A549 (cell line): ENCODE results near the gene MEGF6. TPM values are rescaled to one million over a fixed set of nuclear protein-coding genes. Genes with fewer than 3 reads are reported as not detected.

ENCODE experiments used
- ATAC-seq, 2 experiments: fragments of 200-7000 bp in 1 of 2; fragments of >200 bp in 1 of 2; cut with Nextera tagmentation in 1 of 2; cut with Tn5 transposase in 1 of 2; 3 replicates each; pipeline versions ENCODE4 v1.8.0 to v1.9.1; 2018 to 2020; ENCODE audit warnings: mild to moderate bottlenecking in 1 of 2, moderate library complexity in 1 of 2
- CTCF ChIA-PET: fragments of 300-600 bp; sonication (Branson Sonifier 250); formaldehyde crosslinking; extraction: SDS; loops from one replicate; lab custom pipeline; 2021; ENCODE audit warnings: antibody characterized with exemption, inconsistent platforms; lab: Yijun Ruan, JAX
- POLR2A ChIA-PET: fragments of 350-600 bp; formaldehyde crosslinking; extraction: SDS; loops from one replicate; lab custom pipeline; 2021; ENCODE audit warnings: antibody characterized with exemption, inconsistent platforms; lab: Yijun Ruan, JAX
- DNase-seq, 2 experiments: peaks; one replicate each; pipeline versions ENCODE4 v3.0.0 to v3.0.0-alpha.2; 2011 to 2016; ENCODE audit warnings: low read depth in 1 of 2, low spot score in 1 of 2
- FAIRE-seq: peaks from 2 replicates; lab custom pipeline; 2011; peaks lifted over from hg19 to GRCh38; lab: Jason Lieb, UNC
- H3K27ac ChIP-seq, 2 experiments: fragments of >200 bp; sonication (Bioruptor Twin); formaldehyde crosslinking; 3 replicates each; pipeline ENCODE4 v1.5.1; 2016 to 2017
- H3K4me1 ChIP-seq: fragments of >200 bp; sonication (Bioruptor Twin); formaldehyde crosslinking; 3 replicates; pipeline ENCODE4 v1.6.1; 2016
- H3K4me2 ChIP-seq: fragments of >200 bp; sonication (Bioruptor Twin); formaldehyde crosslinking; 3 replicates; pipeline ENCODE4 v1.6.1; 2016
- H3K4me3 ChIP-seq: fragments of >200 bp; sonication (Bioruptor Twin); formaldehyde crosslinking; 3 replicates; pipeline ENCODE4 v1.5.1; 2016
- H3K9me3 ChIP-seq: fragments of >200 bp; sonication (Bioruptor Twin); formaldehyde crosslinking; 3 replicates; pipeline ENCODE4 v1.6.1; 2016
- CBX8 ChIP-seq: fragments of 200-600 bp; sonication (generic); IDR thresholded peaks from 2 replicates; pipeline ENCODE4 v1.6.1; 2016
- ELK1 ChIP-seq: fragments of 150-350 bp; IDR thresholded peaks from 2 replicates; pipeline ENCODE4 v1.6.1; 2014; ENCODE audit warnings: low read depth, mild to moderate bottlenecking, low read length
- ESRRA ChIP-seq: fragments of 150-350 bp; IDR thresholded peaks from 2 replicates; pipeline ENCODE4 v1.6.1; 2014; ENCODE audit warnings: mild to moderate bottlenecking, low read length, borderline replicate concordance
- FOXS1 ChIP-seq: fragments of 250-450 bp; sonication (Bioruptor Pico); IDR thresholded peaks from 2 replicates; pipeline ENCODE4 v1.5.0; 2020; ENCODE audit warnings: mild to moderate bottlenecking, moderate library complexity
- HEYL ChIP-seq: fragments of 250-450 bp; sonication (Bioruptor Pico); IDR thresholded peaks from 2 replicates; pipeline ENCODE4 v1.8.0; 2021; ENCODE audit warnings: mild to moderate bottlenecking, moderate library complexity
- HMGXB4 ChIP-seq: fragments of 250-450 bp; sonication (Bioruptor Pico); IDR thresholded peaks from 2 replicates; pipeline ENCODE4 v1.5.0; 2021; ENCODE audit warnings: mild to moderate bottlenecking, moderate library complexity, borderline replicate concordance
- HOXA7 ChIP-seq: fragments of 250-450 bp; sonication (Bioruptor Pico); IDR thresholded peaks from 2 replicates; pipeline ENCODE4 v1.5.0; 2020; ENCODE audit warnings: mild to moderate bottlenecking, moderate library complexity
- HOXB13 ChIP-seq: fragments of 250-450 bp; sonication (Bioruptor Pico); IDR thresholded peaks from 2 replicates; pipeline ENCODE4 v1.5.0; 2020; ENCODE audit warnings: low read depth, mild to moderate bottlenecking, moderate library complexity
- HOXB5 ChIP-seq: fragments of 250-450 bp; sonication (Bioruptor Pico); IDR thresholded peaks from 2 replicates; pipeline ENCODE4 v1.5.0; 2020; ENCODE audit warnings: mild to moderate bottlenecking, moderate library complexity
- MAX ChIP-seq: IDR thresholded peaks from 2 replicates; pipeline ENCODE4 v1.6.1; 2012
- NFE2L2 ChIP-seq: fragments of 150-350 bp; conservative IDR thresholded peaks from 2 replicates; pipeline ENCODE4 v1.6.1; 2014; ENCODE audit warnings: low read length
- PHF8 ChIP-seq: fragments of 200-600 bp; sonication (generic); IDR thresholded peaks from 2 replicates; pipeline ENCODE4 v1.6.1; 2016; ENCODE audit warnings: low read depth, mild to moderate bottlenecking, antibody characterized with exemption, moderate library complexity, borderline replicate concordance
- POLR2AphosphoS2 ChIP-seq: conservative IDR thresholded peaks from 2 replicates; pipeline ENCODE4 v1.6.1; 2012; ENCODE audit warnings: low read length, improper control_type of control experiment, inconsistent platforms
- SREBF2 ChIP-seq: fragments of 450-650 bp; IDR thresholded peaks from 2 replicates; pipeline ENCODE4 v1.6.1; 2014; ENCODE audit warnings: mild to moderate bottlenecking, moderate library complexity
- TP53 ChIP-seq: fragments of 250-450 bp; sonication (Bioruptor Pico); IDR thresholded peaks from 2 replicates; pipeline ENCODE4 v1.5.0; 2021; ENCODE audit warnings: mild to moderate bottlenecking, moderate library complexity
- ZNF302 ChIP-seq: fragments of 250-450 bp; sonication (Bioruptor Pico); IDR thresholded peaks from 2 replicates; pipeline ENCODE4 v1.9.0; 2021; ENCODE audit warnings: inconsistent platforms, mild to moderate bottlenecking, moderate library complexity
- ZSCAN20 ChIP-seq: fragments of 250-450 bp; sonication (Bioruptor Pico); IDR thresholded peaks from 2 replicates; pipeline ENCODE4 v1.8.0; 2022; ENCODE audit warnings: mild to moderate bottlenecking, moderate library complexity
- WGBS: methylation state at CpG from one replicate; pipeline ENCODE4 v1.1.6; 2017; ENCODE audit errors: missing lambda C conversion rate; 5-methylcytosine and 5-hydroxymethylcytosine counted together
- polyA plus RNA-seq, 4 experiments: library from polyadenylated mRNA; depleted of rRNA in 3 of 4; stranded (reverse); fragments of >200 nt; fragmentation: RNase III in 1 of 4; extraction: RNeasy Plus Mini Kit Qiagen cat#74134 plus additional on column Dnase treatment in 1 of 4; gene quantifications; 2 replicates in 3 of 4; 3 replicates in 1 of 4; pipeline ENCODE4 v1.2.3, GENCODE V29; 2011 to 2017

Gene MEGF6
- polyA plus RNA-seq, 2 of the 4 experiments (the other 2 are of a cell fraction), result 0.66 to 13.7 TPM

- WGBS, result 86% methylated on average over 8 of the region's 19 CpGs
- H3K9me3 ChIP-seq, result no peaks in the 10 kb centered on the region
Observed at GRCh38 chr1:3522564-3523265, 88.6 kb downstream of the MEGF6 start.

GRCh38 chr1:3522112-3522511 is 89.2 kb downstream of the MEGF6 start:
- no peaks in the 10 kb centered on the region for H3K4me1 ChIP-seq
- no peak for TF ChIP-seq SREBF2
- TF ChIP-seq ESRRA, result no peak
- TF ChIP-seq MAX, result no peak
- TF ChIP-seq HOXB13 (CRISPR knock-in tag), result no peak
- TF ChIP-seq HOXB5 (CRISPR knock-in tag), result no peak
- no peak for TF ChIP-seq HOXA7
- POLR2A ChIA-PET, result no interaction called here
- DNase-seq (no peak), FAIRE-seq (no peak), ATAC-seq (no peak)
- CTCF ChIA-PET, result no interaction called here
- no peak overlapping the region for H3K4me2 ChIP-seq
- no peak overlapping the region for H3K4me3 ChIP-seq
- H3K27ac ChIP-seq, result no peak overlapping the region
- WGBS, result 95% methylated on average over 4 of the region's 13 CpGs
- no peaks in the 10 kb centered on the region for H3K9me3 ChIP-seq

More at GRCh38 chr1:3522564-3523265, 88.6 kb downstream of the MEGF6 start:
- no peak overlapping the region for H3K4me3 ChIP-seq
- TF ChIP-seq ZSCAN20 (no peak), CBX8 (no peak), POLR2AphosphoS2 (no peak), HEYL (CRISPR knock-in tag) (no peak), FOXS1 (CRISPR knock-in tag) (no peak), ZNF302 (CRISPR knock-in tag) (no peak), PHF8 (no peak), HOXA7 (no peak)
- no peak for FAIRE-seq
- no peak for DNase-seq
- H3K4me2 ChIP-seq, result no peak overlapping the region
- no peak for ATAC-seq
- CTCF ChIA-PET, result interaction anchor here (1.1 kb wide), 1 partner anchor 43 kb away, joined by 3 read pairs; no protein-coding TSS in a partner anchor
- H3K4me1 ChIP-seq, result no peaks in the 10 kb centered on the region
- no peak overlapping the region for H3K27ac ChIP-seq
- POLR2A ChIA-PET, result no interaction called here

- H3K4me1 ChIP-seq, result no peaks in the 10 kb centered on the region
- 91% methylated on average over 7 of the region's 16 CpGs for WGBS
- FAIRE-seq (no peak), ATAC-seq (no peak), DNase-seq (no peak)
- no peak overlapping the region for H3K27ac ChIP-seq
- no peak for TF ChIP-seq ELK1
- no peak for TF ChIP-seq TP53 (CRISPR knock-in tag)
- TF ChIP-seq HMGXB4 (CRISPR knock-in tag), result no peak
- TF ChIP-seq HOXB5 (CRISPR knock-in tag), result no peak
- TF ChIP-seq MAX, result no peak
- no peak for TF ChIP-seq NFE2L2
- no peak for TF ChIP-seq FOXS1 (CRISPR knock-in tag)
- TF ChIP-seq ZNF302 (CRISPR knock-in tag), result no peak
- no peak overlapping the region for H3K4me3 ChIP-seq
- H3K4me2 ChIP-seq, result no peak overlapping the region
- CTCF ChIA-PET, result no interaction called here
- POLR2A ChIA-PET, result no interaction called here
- H3K9me3 ChIP-seq, result no peaks in the 10 kb centered on the region
Observed at GRCh38 chr1:3521426-3521825, 89.9 kb downstream of the MEGF6 start.
